GM23338 (cell line): ENCODE results near the gene SUN5. TPM values are rescaled to one million over a fixed set of nuclear protein-coding genes. Genes with fewer than 3 reads are reported as not detected.

Source experiments
- ATAC-seq: fragments of 200-7000 bp; cut with Tn5 transposase; 3 replicates; pipeline ENCODE4 v1.9.1; 2020
- DNase-seq: peaks from one replicate; pipeline ENCODE4 v3.0.0-alpha.2; 2015; ENCODE audit warnings: low spot score
- H2AFZ ChIP-seq: fragments of 200-600 bp; sonication (generic); 2 replicates; pipeline ENCODE4 v1.8.0; 2016; ENCODE audit warnings: antibody characterized with exemption, mild to moderate bottlenecking, moderate library complexity
- H3F3A ChIP-seq: fragments of 200-600 bp; sonication (generic); replicated peaks from 2 replicates; pipeline ENCODE4 v1.8.0; 2017; ENCODE audit warnings: antibody characterized with exemption, mixed run types, low read depth
- H3K27ac ChIP-seq: fragments of 200-600 bp; sonication (generic); 2 replicates; pipeline ENCODE4 v1.6.1; 2016; ENCODE audit warnings: low read depth
- H3K27me3 ChIP-seq: fragments of 200-600 bp; sonication (generic); 2 replicates; pipeline ENCODE4 v1.8.0; 2016; ENCODE audit warnings: mild to moderate bottlenecking, mixed run types, moderate library complexity; ENCODE audit not compliant: insufficient read depth
- H3K36me3 ChIP-seq: fragments of 200-600 bp; sonication (generic); 2 replicates; pipeline ENCODE4 v1.8.0; 2016; ENCODE audit warnings: mild to moderate bottlenecking; ENCODE audit not compliant: insufficient read depth
- H3K4me1 ChIP-seq: fragments of 200-600 bp; sonication (generic); 2 replicates; pipeline ENCODE4 v1.8.0; 2016; ENCODE audit warnings: mild to moderate bottlenecking, moderate library complexity; ENCODE audit not compliant: insufficient read depth
- H3K4me2 ChIP-seq: fragments of 200-600 bp; sonication (generic); 2 replicates; pipeline ENCODE4 v1.7.1; 2017; ENCODE audit warnings: mixed run types
- H3K4me3 ChIP-seq: fragments of 200-600 bp; sonication (generic); 2 replicates; pipeline ENCODE4 v1.6.1; 2016; ENCODE audit warnings: mixed run types
- H3K79me2 ChIP-seq: fragments of 200-600 bp; sonication (generic); replicated peaks from 2 replicates; pipeline ENCODE4 v1.8.0; 2017; ENCODE audit warnings: mild to moderate bottlenecking; ENCODE audit not compliant: insufficient read depth
- H3K9me2 ChIP-seq: fragments of 200-600 bp; sonication (generic); 2 replicates; pipeline ENCODE4 v1.8.0; 2017; ENCODE audit not compliant: insufficient read depth
- H4K20me1 ChIP-seq: fragments of 200-600 bp; sonication (generic); replicated peaks from 2 replicates; pipeline ENCODE4 v1.8.0; 2017; ENCODE audit warnings: mild to moderate bottlenecking; ENCODE audit not compliant: insufficient read depth
- H3K27ac Mint-ChIP-seq: 2 replicates; pipeline ENCODE4 v1.8.0; 2020; ENCODE audit warnings: inconsistent platforms, mild to moderate bottlenecking, moderate library complexity, mixed read lengths
- H3K27me3 Mint-ChIP-seq: 3 replicates; pipeline ENCODE4 v1.8.0; 2022; ENCODE audit warnings: low read depth, mild to moderate bottlenecking, moderate library complexity, mixed read lengths, inconsistent platforms; ENCODE audit not compliant: insufficient read depth, poor library complexity
- H3K36me3 Mint-ChIP-seq: 3 replicates; pipeline ENCODE4 v1.8.0; 2021; ENCODE audit warnings: low read depth, mild to moderate bottlenecking, inconsistent platforms, moderate library complexity, mixed read lengths
- H3K4me1 Mint-ChIP-seq: 3 replicates; pipeline ENCODE4 v1.8.0; 2020; ENCODE audit warnings: mild to moderate bottlenecking, inconsistent platforms, mixed read lengths
- H3K4me3 Mint-ChIP-seq: 3 replicates; pipeline ENCODE4 v1.8.0; 2021; ENCODE audit warnings: moderate library complexity, mild to moderate bottlenecking, inconsistent platforms, mixed read lengths
- H3K9me3 Mint-ChIP-seq: 3 replicates; pipeline ENCODE4 v1.8.0; 2020; ENCODE audit warnings: moderate library complexity, mild to moderate bottlenecking, inconsistent platforms, mixed read lengths
- CTCF ChIP-seq, 2 experiments: fragments of 200-600 bp in 1 of 2; sonication (generic) in 1 of 2; conservative IDR thresholded peaks; 2 replicates each; pipeline versions ENCODE4 v1.5.1 to v1.6.1; 2016 to 2017; ENCODE audit warnings: antibody characterized with exemption in 2 of 2, low read depth in 2 of 2, mild to moderate bottlenecking in 2 of 2, moderate library complexity in 1 of 2
- ETS1 ChIP-seq: IDR thresholded peaks from 2 replicates; pipeline ENCODE4 v1.6.1; 2016; ENCODE audit warnings: antibody characterized with exemption
- EZH2 ChIP-seq: fragments of 200-600 bp; sonication (generic); IDR thresholded peaks from one replicate; pipeline ENCODE4 v1.8.0; 2017; ENCODE audit warnings: antibody characterized with exemption, mild to moderate bottlenecking, low read depth; ENCODE audit not compliant: unreplicated experiment
- EZH2phosphoT487 ChIP-seq: fragments of 200-600 bp; sonication (generic); IDR thresholded peaks from one replicate; pipeline ENCODE4 v1.8.1; 2018; ENCODE audit warnings: antibody characterized with exemption; ENCODE audit not compliant: unreplicated experiment
- JUNB ChIP-seq: IDR thresholded peaks from one replicate; pipeline ENCODE4 v1.6.1; 2016; ENCODE audit warnings: antibody characterized with exemption; ENCODE audit not compliant: unreplicated experiment
- NANOG ChIP-seq: IDR thresholded peaks from 2 replicates; pipeline ENCODE4 v1.6.1; 2016; ENCODE audit warnings: antibody characterized with exemption, borderline replicate concordance
- POLR2AphosphoS5 ChIP-seq: IDR thresholded peaks from 2 replicates; pipeline ENCODE4 v1.6.1; 2016; ENCODE audit warnings: antibody characterized with exemption, low read depth
- REST ChIP-seq: IDR thresholded peaks from one replicate; pipeline ENCODE4 v1.6.1; 2018; ENCODE audit warnings: antibody characterized with exemption; ENCODE audit not compliant: unreplicated experiment
- STAT1 ChIP-seq: IDR thresholded peaks from one replicate; pipeline ENCODE4 v1.6.1; 2016; ENCODE audit warnings: antibody characterized with exemption; ENCODE audit not compliant: unreplicated experiment
- ZNF114 ChIP-seq: fragments of 250-450 bp; sonication (Bioruptor Pico); IDR thresholded peaks from 2 replicates; pipeline ENCODE4 v1.5.0; 2020; ENCODE audit warnings: mild to moderate bottlenecking, moderate library complexity
- ZNF331 ChIP-seq: fragments of 250-450 bp; sonication (Bioruptor Pico); IDR thresholded peaks from 2 replicates; pipeline ENCODE4 v1.5.0; 2020; ENCODE audit warnings: low read depth, mild to moderate bottlenecking, moderate library complexity
- polyA plus RNA-seq: library from polyadenylated mRNA; unstranded; fragments of >200 nt; fragmentation: Nextera tagmentation; extraction: Ambion mirVana; gene quantifications from 2 replicates; pipeline ENCODE4 v1.2.1, GENCODE V29; 2016
- total RNA-seq: library from RNA; depleted of rRNA; stranded (reverse); fragments of >200 nt; shearing (Covaris generic); gene quantifications from 2 replicates; pipeline ENCODE4 v1.2.3, GENCODE V29; 2014

SUN5 gene
- total and polyA plus RNA-seq, 2 experiments from 2014 or later, result not detected

GRCh38 chr20:33019465-33020277 lies 15.4 kb upstream of the SUN5 start (continued):
- TF ChIP-seq ETS1, result no peak
- no peak for TF ChIP-seq REST
- no peak for TF ChIP-seq ZNF114 (CRISPR knock-in tag)

GRCh38 chr20:33018169-33018931 lies 14.1 kb upstream of the SUN5 start:
- H3K4me3 Mint-ChIP-seq, result no peak overlapping the region
- no peaks in the 10 kb centered on the region for H4K20me1 ChIP-seq
- no peaks in the 10 kb centered on the region for H3K9me3 Mint-ChIP-seq
- H3K4me1 ChIP-seq, result no peaks in the 10 kb centered on the region
- no peak overlapping the region for H3K27ac Mint-ChIP-seq
- peaks cover 14% of the 10 kb centered on the region for H3K27me3 Mint-ChIP-seq
- H3K27ac ChIP-seq, result no peak overlapping the region
- DNase-seq (no peak), ATAC-seq (no peak)
- H3K9me2 ChIP-seq, result no peaks in the 10 kb centered on the region
- no peaks in the 10 kb centered on the region for H3K27me3 ChIP-seq
- no peaks in the 10 kb centered on the region for H3K36me3 ChIP-seq
- no peaks in the 10 kb centered on the region for H3K79me2 ChIP-seq
- no peaks in the 10 kb centered on the region for H3F3A ChIP-seq
- H3K4me2 ChIP-seq, result no peak overlapping the region
- H3K36me3 Mint-ChIP-seq, result no peaks in the 10 kb centered on the region
- no peak overlapping the region for H3K4me3 ChIP-seq
- H3K4me1 Mint-ChIP-seq, result peaks cover 12% of the 10 kb centered on the region
- H2AFZ ChIP-seq, result no peak overlapping the region; the same call in 1 of the 2 replicates
- TF ChIP-seq ZNF114 (CRISPR knock-in tag) (no peak), REST (no peak), JUNB (no peak), EZH2 (no peak), ZNF331 (CRISPR knock-in tag) (no peak), NANOG (no peak), POLR2AphosphoS5 (no peak), EZH2phosphoT487 (no peak), STAT1 (no peak), CTCF (conservative IDR thresholded peaks at IDR 0.05; ENCODE audit: low read depth in 2 of 2) (no peak), ETS1 (no peak)
